ENCODE results near the gene DNAH5.

The DNAH5 gene

GRCh38 chr5:13909271-13909670 is 35.2 kb downstream of the DNAH5 start:
- POLR2A ChIA-PET, result no interaction called here
- WGBS (ENCODE audit: insufficient coverage), result 100% methylated on average over 1 of the region's 1 CpG
- no peaks in the 10 kb centered on the region for H3K9me3 ChIP-seq (ENCODE audit: control extremely low read depth in 1 of 5, control insufficient read depth in 4 of 5, insufficient read depth in 2 of 5, low read depth in 1 of 5, low read length in 4 of 5)
- no peaks in the 10 kb centered on the region for H3K36me3 ChIP-seq (ENCODE audit: control insufficient read depth in 4 of 4, insufficient read depth in 4 of 4, low read length in 3 of 4)
- CTCF ChIA-PET, result no interaction called here
- H3K4me1 ChIP-seq (ENCODE audit: control extremely low read depth in 1 of 4, control insufficient read depth in 4 of 4, insufficient read depth in 4 of 4, low read length in 3 of 4), result no peaks in the 10 kb centered on the region
- H3K27ac ChIP-seq (ENCODE audit: insufficient read depth in 1 of 2, low read depth in 1 of 2, low read length in 2 of 2, poor library complexity in 1 of 2, severe bottlenecking in 2 of 2), result no peak overlapping the region
- no peak for DNase-seq
- H3K27me3 ChIP-seq (replicated peaks in 2 of 5; ENCODE audit: control insufficient read depth in 4 of 5, insufficient read depth in 5 of 5, low read length in 4 of 5), result no peaks in the 10 kb centered on the region
- H3K4me3 ChIP-seq (ENCODE audit: control insufficient read depth in 1 of 7, extremely low read depth in 1 of 7, insufficient read depth in 4 of 7, low read depth in 2 of 7, low read length in 6 of 7), result no peak overlapping the region

GRCh38 chr5:13898569-13898968 is 45.9 kb downstream of the DNAH5 start:
- no peak for DNase-seq
- H3K4me3 ChIP-seq (ENCODE audit: control insufficient read depth in 1 of 7, extremely low read depth in 1 of 7, insufficient read depth in 4 of 7, low read depth in 2 of 7, low read length in 6 of 7), result no peak overlapping the region
- no peaks in the 10 kb centered on the region for H3K4me1 ChIP-seq (ENCODE audit: control extremely low read depth in 1 of 4, control insufficient read depth in 4 of 4, insufficient read depth in 4 of 4, low read length in 3 of 4)
- 100% methylated on average over 3 of the region's 6 CpGs for WGBS (ENCODE audit: insufficient coverage)
- CTCF ChIA-PET, result no interaction called here
- H3K36me3 ChIP-seq (ENCODE audit: control insufficient read depth in 4 of 4, insufficient read depth in 4 of 4, low read length in 3 of 4), result no peaks in the 10 kb centered on the region
- no peak overlapping the region for H3K27ac ChIP-seq (ENCODE audit: insufficient read depth in 1 of 2, low read depth in 1 of 2, low read length in 2 of 2, poor library complexity in 1 of 2, severe bottlenecking in 2 of 2)
- POLR2A ChIA-PET, result no interaction called here
- no peaks in the 10 kb centered on the region for H3K27me3 ChIP-seq (replicated peaks in 2 of 5; ENCODE audit: control insufficient read depth in 4 of 5, insufficient read depth in 5 of 5, low read length in 4 of 5)
- H3K9me3 ChIP-seq (ENCODE audit: control extremely low read depth in 1 of 5, control insufficient read depth in 4 of 5, insufficient read depth in 2 of 5, low read depth in 1 of 5, low read length in 4 of 5), result peaks cover 0 to 3% (median 0%) of the 10 kb centered on the region in 5 experiments

GRCh38 chr5:13878357-13878756 is 66.1 kb downstream of the DNAH5 start:
- Histone ChIP-seq H3K36me3 (ENCODE audit: control insufficient read depth in 4 of 4, insufficient read depth in 4 of 4, low read length in 3 of 4) (no peaks in the 10 kb centered on the region), H3K4me1 (ENCODE audit: control extremely low read depth in 1 of 4, control insufficient read depth in 4 of 4, insufficient read depth in 4 of 4, low read length in 3 of 4) (no peaks in the 10 kb centered on the region), H3K4me3 (ENCODE audit: control insufficient read depth in 1 of 7, extremely low read depth in 1 of 7, insufficient read depth in 4 of 7, low read depth in 2 of 7, low read length in 6 of 7) (no peak overlapping the region), H3K9me3 (ENCODE audit: control extremely low read depth in 1 of 5, control insufficient read depth in 4 of 5, insufficient read depth in 2 of 5, low read depth in 1 of 5, low read length in 4 of 5) (peaks cover 0 to 4% (median 0%) of the 10 kb centered on the region in 5 experiments), H3K27me3 (replicated peaks in 2 of 5; ENCODE audit: control insufficient read depth in 4 of 5, insufficient read depth in 5 of 5, low read length in 4 of 5) (no peaks in the 10 kb centered on the region), H3K27ac (ENCODE audit: insufficient read depth in 1 of 2, low read depth in 1 of 2, low read length in 2 of 2, poor library complexity in 1 of 2, severe bottlenecking in 2 of 2) (no peak overlapping the region)
- CTCF ChIA-PET, result no interaction called here
- 85% methylated on average over 4 of the region's 4 CpGs for WGBS (ENCODE audit: insufficient coverage)
- POLR2A ChIA-PET, result no interaction called here
- no peak for DNase-seq

- H3K4me3 ChIP-seq (ENCODE audit: control insufficient read depth in 1 of 7, extremely low read depth in 1 of 7, insufficient read depth in 4 of 7, low read depth in 2 of 7, low read length in 6 of 7), result no peak overlapping the region
- no peaks in the 10 kb centered on the region for H3K27me3 ChIP-seq (replicated peaks in 2 of 5; ENCODE audit: control insufficient read depth in 4 of 5, insufficient read depth in 5 of 5, low read length in 4 of 5)
- POLR2A ChIA-PET, result no interaction called here
- peak; percentile 2 to 32 (median 31) for DNase-seq
- no peaks in the 10 kb centered on the region for H3K4me1 ChIP-seq (ENCODE audit: control extremely low read depth in 1 of 4, control insufficient read depth in 4 of 4, insufficient read depth in 4 of 4, low read length in 3 of 4)
- CTCF ChIA-PET, result no interaction called here
- H3K27ac ChIP-seq (ENCODE audit: insufficient read depth in 1 of 2, low read depth in 1 of 2, low read length in 2 of 2, poor library complexity in 1 of 2, severe bottlenecking in 2 of 2), result no peak overlapping the region
- 30% methylated on average over 2 of the region's 5 CpGs for WGBS (ENCODE audit: insufficient coverage)
- H3K9me3 ChIP-seq (ENCODE audit: control extremely low read depth in 1 of 5, control insufficient read depth in 4 of 5, insufficient read depth in 2 of 5, low read depth in 1 of 5, low read length in 4 of 5), result peaks cover 0 to 3% (median 0%) of the 10 kb centered on the region in 5 experiments
- H3K36me3 ChIP-seq (ENCODE audit: control insufficient read depth in 4 of 4, insufficient read depth in 4 of 4, low read length in 3 of 4), result no peaks in the 10 kb centered on the region
These were observed 77.7 kb downstream of the DNAH5 start for GRCh38 chr5:13866792-13867191.

GRCh38 chr5:13865312-13865711 is 79.2 kb downstream of the DNAH5 start:
- H3K27ac ChIP-seq (ENCODE audit: insufficient read depth in 1 of 2, low read depth in 1 of 2, low read length in 2 of 2, poor library complexity in 1 of 2, severe bottlenecking in 2 of 2), result no peak overlapping the region
- H3K4me1 ChIP-seq (ENCODE audit: control extremely low read depth in 1 of 4, control insufficient read depth in 4 of 4, insufficient read depth in 4 of 4, low read length in 3 of 4), result no peaks in the 10 kb centered on the region
- no peak for DNase-seq
- peaks cover 0 to 3% (median 0%) of the 10 kb centered on the region in 5 experiments for H3K9me3 ChIP-seq (ENCODE audit: control extremely low read depth in 1 of 5, control insufficient read depth in 4 of 5, insufficient read depth in 2 of 5, low read depth in 1 of 5, low read length in 4 of 5)
- H3K36me3 ChIP-seq (ENCODE audit: control insufficient read depth in 4 of 4, insufficient read depth in 4 of 4, low read length in 3 of 4), result no peaks in the 10 kb centered on the region
- ChIA-PET POLR2A (no interaction called here), CTCF (no interaction called here)
- H3K4me3 ChIP-seq (ENCODE audit: control insufficient read depth in 1 of 7, extremely low read depth in 1 of 7, insufficient read depth in 4 of 7, low read depth in 2 of 7, low read length in 6 of 7), result no peak overlapping the region
- no peaks in the 10 kb centered on the region for H3K27me3 ChIP-seq (replicated peaks in 2 of 5; ENCODE audit: control insufficient read depth in 4 of 5, insufficient read depth in 5 of 5, low read length in 4 of 5)

- Histone ChIP-seq H3K36me3 (ENCODE audit: control insufficient read depth in 4 of 4, insufficient read depth in 4 of 4, low read length in 3 of 4) (no peaks in the 10 kb centered on the region), H3K4me3 (ENCODE audit: control insufficient read depth in 1 of 7, extremely low read depth in 1 of 7, insufficient read depth in 4 of 7, low read depth in 2 of 7, low read length in 6 of 7) (no peak overlapping the region), H3K27ac (ENCODE audit: insufficient read depth in 1 of 2, low read depth in 1 of 2, low read length in 2 of 2, poor library complexity in 1 of 2, severe bottlenecking in 2 of 2) (no peak overlapping the region), H3K9me3 (ENCODE audit: control extremely low read depth in 1 of 5, control insufficient read depth in 4 of 5, insufficient read depth in 2 of 5, low read depth in 1 of 5, low read length in 4 of 5) (peaks cover 0 to 3% (median 0%) of the 10 kb centered on the region in 5 experiments), H3K27me3 (replicated peaks in 2 of 5; ENCODE audit: control insufficient read depth in 4 of 5, insufficient read depth in 5 of 5, low read length in 4 of 5) (no peaks in the 10 kb centered on the region), H3K4me1 (ENCODE audit: control extremely low read depth in 1 of 4, control insufficient read depth in 4 of 4, insufficient read depth in 4 of 4, low read length in 3 of 4) (no peaks in the 10 kb centered on the region)
- ChIA-PET CTCF (no interaction called here), POLR2A (no interaction called here)
- WGBS (ENCODE audit: insufficient coverage), result 91% methylated on average over 4 of the region's 4 CpGs
- DNase-seq, result no peak
These were observed 84.3 kb downstream of the DNAH5 start for GRCh38 chr5:13860146-13860545.

- WGBS (ENCODE audit: insufficient coverage), result 88% methylated on average over 1 of the region's 5 CpGs
- CTCF ChIA-PET, result no interaction called here
- H3K9me3 ChIP-seq (ENCODE audit: control extremely low read depth in 1 of 5, control insufficient read depth in 4 of 5, insufficient read depth in 2 of 5, low read depth in 1 of 5, low read length in 4 of 5), result peaks cover 0 to 3% (median 0%) of the 10 kb centered on the region in 5 experiments
- H3K36me3 ChIP-seq (ENCODE audit: control insufficient read depth in 4 of 4, insufficient read depth in 4 of 4, low read length in 3 of 4), result no peaks in the 10 kb centered on the region
- H3K4me3 ChIP-seq (ENCODE audit: control insufficient read depth in 1 of 7, extremely low read depth in 1 of 7, insufficient read depth in 4 of 7, low read depth in 2 of 7, low read length in 6 of 7), result no peak overlapping the region
- H3K27ac ChIP-seq (ENCODE audit: insufficient read depth in 1 of 2, low read depth in 1 of 2, low read length in 2 of 2, poor library complexity in 1 of 2, severe bottlenecking in 2 of 2), result no peak overlapping the region
- POLR2A ChIA-PET, result no interaction called here
- DNase-seq, result no peak
- no peaks in the 10 kb centered on the region for H3K4me1 ChIP-seq (ENCODE audit: control extremely low read depth in 1 of 4, control insufficient read depth in 4 of 4, insufficient read depth in 4 of 4, low read length in 3 of 4)
- no peaks in the 10 kb centered on the region for H3K27me3 ChIP-seq (replicated peaks in 2 of 5; ENCODE audit: control insufficient read depth in 4 of 5, insufficient read depth in 5 of 5, low read length in 4 of 5)
These were observed 85.0 kb downstream of the DNAH5 start for GRCh38 chr5:13859270-13860065.

Measured in common myeloid progenitor, CD34-positive (primary cell).